ENCODE measurements around the gene SLC26A1.

GRCh38 chr4:995311-996026 lies 2.3 kb upstream of the SLC26A1 start:
- TF ChIP-seq EP300 (IDR thresholded peaks at IDR 0.05; ENCODE audit: borderline replicate concordance) (no peak), TAF1 (IDR thresholded peaks at IDR 0.05; ENCODE audit: low read depth) (no peak)

Data from Ishikawa (cell line).